Activated effector memory CD4-positive, alpha-beta T cell treated with anti-CD3 and anti-CD28 coated beads, Interleukin-2, amount 50 U/mL, for 16 hours (primary cell): Measurements from ENCODE around the gene PAK6.
A peak's percentile ranks its signal among the peaks of the same experiment; 100 is the strongest.

Experiments
- DNase-seq: peaks from one replicate; pipeline ENCODE4 v3.0.0-alpha.2; 2020

PAK6 gene

GRCh38 chr15:40313531-40314398 is 74.9 kb downstream of the PAK6 start:
- no peak for DNase-seq

- DNase-seq, result peak; percentile 50
Observed at GRCh38 chr15:40314723-40315276, 75.9 kb downstream of the PAK6 start.

- DNase-seq, result peak; percentile 19
Observed at GRCh38 chr15:40316931-40317330, 78.1 kb downstream of the PAK6 start.

GRCh38 chr15:40317580-40317979 is 78.7 kb downstream of the PAK6 start:
- no peak for DNase-seq

GRCh38 chr15:40320409-40320808 is 81.5 kb downstream of the PAK6 start:
- peak; percentile 25 for DNase-seq

- DNase-seq, result peak; percentile 79
Observed at GRCh38 chr15:40320931-40321371, 82.1 kb downstream of the PAK6 start.

- no peak for DNase-seq
Observed at GRCh38 chr15:40322531-40323238, 83.8 kb downstream of the PAK6 start.

GRCh38 chr15:40323239-40323952 is 84.5 kb downstream of the PAK6 start, which contains the start of gene INAFM2:
Gene INAFM2, plus strand, starts transcription at chr15:40323692. Its CDS starts 364 bp downstream, at chr15:40324056.
- peak; percentile 96 for DNase-seq

GRCh38 chr15:40323953-40324937 is 85.4 kb downstream of the PAK6 start:
- peak; percentile 74 for DNase-seq

- DNase-seq, result no peak
Observed at GRCh38 chr15:40325188-40325587, 86.3 kb downstream of the PAK6 start.

GRCh38 chr15:40325700-40326099 is 86.8 kb downstream of the PAK6 start:
- DNase-seq, result no peak
